Measurements from ENCODE around the gene KYNU.

Gene KYNU

DNA sequence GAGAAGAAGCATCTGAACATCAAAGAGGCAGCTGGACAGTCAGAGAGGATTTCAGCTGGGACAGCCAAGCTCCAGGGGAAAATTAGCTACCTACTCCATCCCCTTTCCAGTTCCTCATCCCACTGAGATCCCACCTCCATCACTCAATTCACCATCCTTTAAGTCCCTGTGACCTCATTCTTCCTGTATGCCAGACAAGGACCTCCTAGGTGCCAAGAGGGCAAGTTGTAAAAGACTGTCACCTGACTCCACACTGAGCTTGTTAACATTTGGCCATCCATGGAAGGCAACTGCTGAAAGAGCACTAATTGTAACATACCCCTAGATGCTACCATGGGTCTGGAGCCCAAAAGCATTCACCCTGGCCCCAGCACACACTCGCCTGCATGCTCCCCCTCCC, 97.8 kb downstream of the KYNU start:
- CTCF ChIA-PET, result interaction anchor here (1.0 to 3.1 kb wide), 7 partner anchors 11 to 292 kb away, joined by 3 to 13 read pairs (median 7); no protein-coding TSS in a partner anchor
- TF ChIP-seq, protein P1, sequence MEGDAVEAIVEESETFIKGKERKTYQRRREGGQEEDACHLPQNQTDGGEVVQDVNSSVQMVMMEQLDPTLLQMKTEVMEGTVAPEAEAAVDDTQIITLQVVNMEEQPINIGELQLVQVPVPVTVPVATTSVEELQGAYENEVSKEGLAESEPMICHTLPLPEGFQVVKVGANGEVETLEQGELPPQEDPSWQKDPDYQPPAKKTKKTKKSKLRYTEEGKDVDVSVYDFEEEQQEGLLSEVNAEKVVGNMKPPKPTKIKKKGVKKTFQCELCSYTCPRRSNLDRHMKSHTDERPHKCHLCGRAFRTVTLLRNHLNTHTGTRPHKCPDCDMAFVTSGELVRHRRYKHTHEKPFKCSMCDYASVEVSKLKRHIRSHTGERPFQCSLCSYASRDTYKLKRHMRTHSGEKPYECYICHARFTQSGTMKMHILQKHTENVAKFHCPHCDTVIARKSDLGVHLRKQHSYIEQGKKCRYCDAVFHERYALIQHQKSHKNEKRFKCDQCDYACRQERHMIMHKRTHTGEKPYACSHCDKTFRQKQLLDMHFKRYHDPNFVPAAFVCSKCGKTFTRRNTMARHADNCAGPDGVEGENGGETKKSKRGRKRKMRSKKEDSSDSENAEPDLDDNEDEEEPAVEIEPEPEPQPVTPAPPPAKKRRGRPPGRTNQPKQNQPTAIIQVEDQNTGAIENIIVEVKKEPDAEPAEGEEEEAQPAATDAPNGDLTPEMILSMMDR (IDR thresholded peaks at IDR 0.05; ENCODE audit: control extremely low read depth, extremely low read depth, low read depth, missing control alignments), result no peak
- POLR2A ChIA-PET, result no interaction called here

GRCh38 chr2:142980246-142981068, 103.0 kb downstream of the KYNU start:
- peak; percentile 17 for DNase-seq (ENCODE audit: extremely low spot score)
- CTCF ChIA-PET, result interaction anchor here (0.8 to 3.5 kb wide), 32 partner anchors 9 to 852 kb away, joined by 3 to 22 read pairs (median 4); partner anchors contain the start of gene KYNU
- TF ChIP-seq, protein P1 (IDR thresholded peaks at IDR 0.05; ENCODE audit: control extremely low read depth, extremely low read depth, low read depth, missing control alignments), result peak; percentile 24
- POLR2A ChIA-PET, result no interaction called here

More for the DNA sequence above, 97.8 kb downstream of the KYNU start:
- no peak for DNase-seq (ENCODE audit: extremely low spot score)

- TF ChIP-seq, protein P1 (IDR thresholded peaks at IDR 0.05; ENCODE audit: control extremely low read depth, extremely low read depth, low read depth, missing control alignments), result no peak
- DNase-seq (ENCODE audit: extremely low spot score), result no peak
- ChIA-PET POLR2A (no interaction called here), CTCF (interaction anchor here (0.7 to 3.5 kb wide), 25 partner anchors 9 to 298 kb away, joined by 3 to 22 read pairs (median 5); partner anchors contain the start of gene KYNU)
Observed at GRCh38 chr2:142981069-142981378, 103.6 kb downstream of the KYNU start.

- ChIA-PET CTCF (interaction anchor here (0.7 to 3.5 kb wide), 14 partner anchors 10 to 299 kb away, joined by 3 to 22 read pairs (median 6); no protein-coding TSS in a partner anchor), POLR2A (no interaction called here)
- TF ChIP-seq, protein P1 (IDR thresholded peaks at IDR 0.05; ENCODE audit: control extremely low read depth, extremely low read depth, low read depth, missing control alignments), result no peak
- no peak for DNase-seq (ENCODE audit: extremely low spot score)
Observed at GRCh38 chr2:142981756-142982155, 104.3 kb downstream of the KYNU start.

DNA sequence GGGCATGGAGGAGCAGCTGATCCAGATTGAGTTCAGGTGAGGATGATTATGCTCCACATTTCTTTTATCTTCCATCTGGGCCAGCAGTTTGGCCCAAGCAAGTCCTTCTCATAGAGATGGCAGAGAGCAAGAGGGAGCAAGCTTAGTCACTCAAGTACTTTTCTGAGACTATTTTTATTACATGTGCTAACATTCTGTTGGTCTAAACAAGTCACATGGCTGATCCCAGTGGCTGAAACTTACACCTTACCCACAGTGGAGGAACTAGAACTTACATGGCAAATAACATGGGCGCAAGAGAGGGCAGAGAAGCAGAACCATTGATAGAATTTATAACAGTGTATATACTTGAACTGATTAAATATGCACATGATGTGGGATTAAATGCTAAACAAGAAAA, 105.7 kb downstream of the KYNU start:
- no peak for DNase-seq (ENCODE audit: extremely low spot score)
- TF ChIP-seq, protein P1 (IDR thresholded peaks at IDR 0.05; ENCODE audit: control extremely low read depth, extremely low read depth, low read depth, missing control alignments), result no peak
- ChIA-PET POLR2A (no interaction called here), CTCF (interaction anchor here (1.0 to 1.4 kb wide), 4 partner anchors 15 to 285 kb away, joined by 3 read pairs; no protein-coding TSS in a partner anchor)

GRCh38 chr2:142984657-142985056, 107.2 kb downstream of the KYNU start:
- no peak for DNase-seq (ENCODE audit: extremely low spot score)
- POLR2A ChIA-PET, result no interaction called here
- CTCF ChIA-PET, result interaction anchor here (1.9 kb wide), 1 partner anchor 12 kb away, joined by 4 read pairs; no protein-coding TSS in a partner anchor
- TF ChIP-seq, protein P1 (IDR thresholded peaks at IDR 0.05; ENCODE audit: control extremely low read depth, extremely low read depth, low read depth, missing control alignments), result no peak
